ENCODE data around the gene ARHGEF33. TPM values are rescaled to one million over a fixed set of nuclear protein-coding genes. Genes with fewer than 3 reads are reported as not detected.

Gene ARHGEF33
- polyA plus RNA-seq, 1 of the 3 experiments (the other 2 are of a cell fraction) = 0.25 TPM

GRCh38 chr2:39018638-39019037, 129.0 kb downstream of the ARHGEF33 start:
- TF ChIP-seq FOXJ3 (CRISPR knock-in tag; IDR thresholded peaks at IDR 0.05) (no peak), MAX (IDR thresholded peaks at IDR 0.05; ENCODE audit: low read depth) (no peak)
- Histone ChIP-seq H3K4me2 (no peak overlapping the region), H2AFZ (ENCODE audit: low read depth) (no peak overlapping the region), H3F3A (replicated peaks; ENCODE audit: insufficient read depth) (no peaks in the 10 kb centered on the region), H3K36me3 (replicated peaks in 1 of 2; ENCODE audit: control insufficient read depth in 1 of 2, insufficient read depth in 2 of 2, low read length in 1 of 2) (peaks cover 62 to 68% of the 10 kb centered on the region in 2 experiments), H3K4me1 (ENCODE audit: control insufficient read depth in 1 of 2, insufficient read depth in 2 of 2, low read depth in 1 of 2, low read length in 1 of 2) (peaks cover 0 to under 1% of the 10 kb centered on the region in 2 experiments; a peak in 2 of 4 replicates), H3K4me3 (ENCODE audit: low read depth in 2 of 2, low read length in 1 of 2) (no peak overlapping the region), H3K9me3 (no peaks in the 10 kb centered on the region), H3K27ac (ENCODE audit: low read depth in 2 of 2, low read length in 1 of 2) (no peak overlapping the region), H3K79me2 (ENCODE audit: insufficient read depth) (0 out of 2 replicates have a peak, but pooled peaks cover 3% of the 10 kb centered on the region), H3K27me3 (ENCODE audit: insufficient read depth) (no peaks in the 10 kb centered on the region), H3K9ac (no peak overlapping the region), H3K9me2 (no peaks in the 10 kb centered on the region), H4K20me1 (ENCODE audit: insufficient read depth) (no peaks in the 10 kb centered on the region)
- no peak for DNase-seq
- ChIA-PET POLR2A (no interaction called here), CTCF (interaction anchor here (1.1 to 1.9 kb wide), 3 partner anchors 25 to 211 kb away, joined by 3 to 6 read pairs (median 4); no protein-coding TSS in a partner anchor)
- WGBS (ENCODE audit: low lambda C conversion rate) = 98% methylated on average over 4 of the region's 4 CpGs

GRCh38 chr2:39020383-39020782, 130.7 kb downstream of the ARHGEF33 start:
- no peaks in the 10 kb centered on the region for H3K9me3 ChIP-seq
- no peak for TF ChIP-seq ELF1 (IDR thresholded peaks at IDR 0.05)
- H3K36me3 ChIP-seq (replicated peaks in 1 of 2; ENCODE audit: control insufficient read depth in 1 of 2, insufficient read depth in 2 of 2, low read length in 1 of 2) = peaks cover 61 to 63% of the 10 kb centered on the region in 2 experiments
- no peak overlapping the region for H3K9ac ChIP-seq
- H2AFZ ChIP-seq (ENCODE audit: low read depth) = no peak overlapping the region
- ChIA-PET CTCF (interaction anchor here (1.0 to 2.0 kb wide), 7 partner anchors 13 to 224 kb away, joined by 3 to 6 read pairs (median 3); no protein-coding TSS in a partner anchor), POLR2A (no interaction called here)
- peaks cover 0 to 6% of the 10 kb centered on the region in 2 experiments; a peak in 2 of 4 replicates for H3K4me1 ChIP-seq (ENCODE audit: control insufficient read depth in 1 of 2, insufficient read depth in 2 of 2, low read depth in 1 of 2, low read length in 1 of 2)
- H3K4me2 ChIP-seq = no peak overlapping the region
- no peaks in the 10 kb centered on the region for H4K20me1 ChIP-seq (ENCODE audit: insufficient read depth)
- 0 out of 2 replicates have a peak, but pooled peaks cover 3% of the 10 kb centered on the region for H3K79me2 ChIP-seq (ENCODE audit: insufficient read depth)
- no peaks in the 10 kb centered on the region for H3K9me2 ChIP-seq
- H3K27ac ChIP-seq (ENCODE audit: low read depth in 2 of 2, low read length in 1 of 2) = no peak overlapping the region
- H3F3A ChIP-seq (replicated peaks; ENCODE audit: insufficient read depth) = peaks cover 7% of the 10 kb centered on the region
- H3K27me3 ChIP-seq (ENCODE audit: insufficient read depth) = no peaks in the 10 kb centered on the region
- no peak overlapping the region for H3K4me3 ChIP-seq (ENCODE audit: low read depth in 2 of 2, low read length in 1 of 2)
- no peak for DNase-seq

GRCh38 chr2:39022642-39023235, 133.1 kb downstream of the ARHGEF33 start:
- Histone ChIP-seq H3F3A (replicated peaks; ENCODE audit: insufficient read depth) (peaks cover 7% of the 10 kb centered on the region), H3K9ac (no peak overlapping the region), H3K4me2 (no peak overlapping the region), H3K79me2 (ENCODE audit: insufficient read depth) (0 out of 2 replicates have a peak, but pooled peaks cover 3% of the 10 kb centered on the region), H4K20me1 (ENCODE audit: insufficient read depth) (no peaks in the 10 kb centered on the region), H3K9me2 (no peaks in the 10 kb centered on the region), H3K27ac (ENCODE audit: low read depth in 2 of 2, low read length in 1 of 2) (no peak overlapping the region), H2AFZ (ENCODE audit: low read depth) (no peak overlapping the region), H3K36me3 (replicated peaks in 1 of 2; ENCODE audit: control insufficient read depth in 1 of 2, insufficient read depth in 2 of 2, low read length in 1 of 2) (peaks cover 54 to 55% of the 10 kb centered on the region in 2 experiments), H3K9me3 (no peaks in the 10 kb centered on the region), H3K4me1 (ENCODE audit: control insufficient read depth in 1 of 2, insufficient read depth in 2 of 2, low read depth in 1 of 2, low read length in 1 of 2) (peaks cover 0 to 6% of the 10 kb centered on the region in 2 experiments; a peak in 2 of 4 replicates), H3K27me3 (ENCODE audit: insufficient read depth) (no peaks in the 10 kb centered on the region), H3K4me3 (ENCODE audit: low read depth in 2 of 2, low read length in 1 of 2) (no peak overlapping the region)
- 85% methylated on average over 6 of the region's 6 CpGs for WGBS (ENCODE audit: low lambda C conversion rate)
- DNase-seq = no peak
- CTCF ChIA-PET = interaction anchor here (0.7 to 1.4 kb wide), 2 partner anchors 37 to 207 kb away, joined by 3 to 6 read pairs; no protein-coding TSS in a partner anchor
- POLR2A ChIA-PET = no interaction called here
- TF ChIP-seq EP300 (IDR thresholded peaks at IDR 0.05; ENCODE audit: borderline replicate concordance in 1 of 2, low read depth in 1 of 2, low read length in 1 of 2) (no peak), RXRA (IDR thresholded peaks at IDR 0.05; ENCODE audit: borderline replicate concordance, low read depth) (no peak), POLR2AphosphoS5 (IDR thresholded peaks at IDR 0.05; ENCODE audit: low read depth, low read length) (no peak), TAF1 (IDR thresholded peaks at IDR 0.05; ENCODE audit: borderline replicate concordance, low read depth, low read length) (no peak), FOXJ3 (CRISPR knock-in tag; IDR thresholded peaks at IDR 0.05) (no peak), RAD21 (IDR thresholded peaks at IDR 0.05; ENCODE audit: low read length) (no peak), REST (IDR thresholded peaks at IDR 0.05; ENCODE audit: low read depth, low read length) (no peak), YY1 (IDR thresholded peaks at IDR 0.05; ENCODE audit: low read depth) (no peak), NRF1 (IDR thresholded peaks at IDR 0.05; ENCODE audit: low read depth, low read length) (no peak), SIN3A (IDR thresholded peaks at IDR 0.05; ENCODE audit: borderline replicate concordance, low read depth, low read length) (no peak), FOSL2 (IDR thresholded peaks at IDR 0.05; ENCODE audit: borderline replicate concordance, low read depth) (no peak), RFX5 (IDR thresholded peaks at IDR 0.05; ENCODE audit: low read length) (no peak), MXI1 (IDR thresholded peaks at IDR 0.05; ENCODE audit: low read depth, low read length) (no peak)
- TF ChIP-seq, protein P1, sequence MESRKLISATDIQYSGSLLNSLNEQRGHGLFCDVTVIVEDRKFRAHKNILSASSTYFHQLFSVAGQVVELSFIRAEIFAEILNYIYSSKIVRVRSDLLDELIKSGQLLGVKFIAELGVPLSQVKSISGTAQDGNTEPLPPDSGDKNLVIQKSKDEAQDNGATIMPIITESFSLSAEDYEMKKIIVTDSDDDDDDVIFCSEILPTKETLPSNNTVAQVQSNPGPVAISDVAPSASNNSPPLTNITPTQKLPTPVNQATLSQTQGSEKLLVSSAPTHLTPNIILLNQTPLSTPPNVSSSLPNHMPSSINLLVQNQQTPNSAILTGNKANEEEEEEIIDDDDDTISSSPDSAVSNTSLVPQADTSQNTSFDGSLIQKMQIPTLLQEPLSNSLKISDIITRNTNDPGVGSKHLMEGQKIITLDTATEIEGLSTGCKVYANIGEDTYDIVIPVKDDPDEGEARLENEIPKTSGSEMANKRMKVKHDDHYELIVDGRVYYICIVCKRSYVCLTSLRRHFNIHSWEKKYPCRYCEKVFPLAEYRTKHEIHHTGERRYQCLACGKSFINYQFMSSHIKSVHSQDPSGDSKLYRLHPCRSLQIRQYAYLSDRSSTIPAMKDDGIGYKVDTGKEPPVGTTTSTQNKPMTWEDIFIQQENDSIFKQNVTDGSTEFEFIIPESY (IDR thresholded peaks at IDR 0.05; ENCODE audit: borderline replicate concordance, low read depth) = no peak

Data from SK-N-SH (cell line).